GM23338 (cell line): ENCODE measurements around the gene HINT2. TPM values are rescaled to one million over a fixed set of nuclear protein-coding genes. Genes with fewer than 3 reads are reported as not detected.

Experiments used
- ATAC-seq: fragments of 200-7000 bp; cut with Tn5 transposase; 3 replicates; pipeline ENCODE4 v1.9.1; 2020
- DNase-seq: peaks from one replicate; pipeline ENCODE4 v3.0.0-alpha.2; 2015; ENCODE audit warnings: low spot score
- H2AFZ ChIP-seq: fragments of 200-600 bp; sonication (generic); 2 replicates; pipeline ENCODE4 v1.8.0; 2016; ENCODE audit warnings: antibody characterized with exemption, mild to moderate bottlenecking, moderate library complexity
- H3F3A ChIP-seq: fragments of 200-600 bp; sonication (generic); replicated peaks from 2 replicates; pipeline ENCODE4 v1.8.0; 2017; ENCODE audit warnings: antibody characterized with exemption, mixed run types, low read depth
- H3K27ac ChIP-seq: fragments of 200-600 bp; sonication (generic); 2 replicates; pipeline ENCODE4 v1.6.1; 2016; ENCODE audit warnings: low read depth
- H3K27me3 ChIP-seq: fragments of 200-600 bp; sonication (generic); 2 replicates; pipeline ENCODE4 v1.8.0; 2016; ENCODE audit warnings: mild to moderate bottlenecking, mixed run types, moderate library complexity; ENCODE audit not compliant: insufficient read depth
- H3K36me3 ChIP-seq: fragments of 200-600 bp; sonication (generic); 2 replicates; pipeline ENCODE4 v1.8.0; 2016; ENCODE audit warnings: mild to moderate bottlenecking; ENCODE audit not compliant: insufficient read depth
- H3K4me1 ChIP-seq: fragments of 200-600 bp; sonication (generic); 2 replicates; pipeline ENCODE4 v1.8.0; 2016; ENCODE audit warnings: mild to moderate bottlenecking, moderate library complexity; ENCODE audit not compliant: insufficient read depth
- H3K4me2 ChIP-seq: fragments of 200-600 bp; sonication (generic); 2 replicates; pipeline ENCODE4 v1.7.1; 2017; ENCODE audit warnings: mixed run types
- H3K4me3 ChIP-seq: fragments of 200-600 bp; sonication (generic); 2 replicates; pipeline ENCODE4 v1.6.1; 2016; ENCODE audit warnings: mixed run types
- H3K79me2 ChIP-seq: fragments of 200-600 bp; sonication (generic); replicated peaks from 2 replicates; pipeline ENCODE4 v1.8.0; 2017; ENCODE audit warnings: mild to moderate bottlenecking; ENCODE audit not compliant: insufficient read depth
- H3K9me2 ChIP-seq: fragments of 200-600 bp; sonication (generic); 2 replicates; pipeline ENCODE4 v1.8.0; 2017; ENCODE audit not compliant: insufficient read depth
- H4K20me1 ChIP-seq: fragments of 200-600 bp; sonication (generic); replicated peaks from 2 replicates; pipeline ENCODE4 v1.8.0; 2017; ENCODE audit warnings: mild to moderate bottlenecking; ENCODE audit not compliant: insufficient read depth
- H3K27ac Mint-ChIP-seq: 2 replicates; pipeline ENCODE4 v1.8.0; 2020; ENCODE audit warnings: inconsistent platforms, mild to moderate bottlenecking, moderate library complexity, mixed read lengths
- H3K27me3 Mint-ChIP-seq: 3 replicates; pipeline ENCODE4 v1.8.0; 2022; ENCODE audit warnings: low read depth, mild to moderate bottlenecking, moderate library complexity, mixed read lengths, inconsistent platforms; ENCODE audit not compliant: insufficient read depth, poor library complexity
- H3K36me3 Mint-ChIP-seq: 3 replicates; pipeline ENCODE4 v1.8.0; 2021; ENCODE audit warnings: low read depth, mild to moderate bottlenecking, inconsistent platforms, moderate library complexity, mixed read lengths
- H3K4me1 Mint-ChIP-seq: 3 replicates; pipeline ENCODE4 v1.8.0; 2020; ENCODE audit warnings: mild to moderate bottlenecking, inconsistent platforms, mixed read lengths
- H3K4me3 Mint-ChIP-seq: 3 replicates; pipeline ENCODE4 v1.8.0; 2021; ENCODE audit warnings: moderate library complexity, mild to moderate bottlenecking, inconsistent platforms, mixed read lengths
- H3K9me3 Mint-ChIP-seq: 3 replicates; pipeline ENCODE4 v1.8.0; 2020; ENCODE audit warnings: moderate library complexity, mild to moderate bottlenecking, inconsistent platforms, mixed read lengths
- CREB1 ChIP-seq: fragments of 250-450 bp; sonication (Bioruptor Pico); IDR thresholded peaks from 2 replicates; pipeline ENCODE4 v1.5.0; 2020; ENCODE audit warnings: low read depth, mild to moderate bottlenecking, moderate library complexity
- CTCF ChIP-seq, 2 experiments: fragments of 200-600 bp in 1 of 2; sonication (generic) in 1 of 2; conservative IDR thresholded peaks; 2 replicates each; pipeline versions ENCODE4 v1.5.1 to v1.6.1; 2016 to 2017; ENCODE audit warnings: antibody characterized with exemption in 2 of 2, low read depth in 2 of 2, mild to moderate bottlenecking in 2 of 2, moderate library complexity in 1 of 2
- EZH2 ChIP-seq: fragments of 200-600 bp; sonication (generic); IDR thresholded peaks from one replicate; pipeline ENCODE4 v1.8.0; 2017; ENCODE audit warnings: antibody characterized with exemption, mild to moderate bottlenecking, low read depth; ENCODE audit not compliant: unreplicated experiment
- JUNB ChIP-seq: IDR thresholded peaks from one replicate; pipeline ENCODE4 v1.6.1; 2016; ENCODE audit warnings: antibody characterized with exemption; ENCODE audit not compliant: unreplicated experiment
- NANOG ChIP-seq: IDR thresholded peaks from 2 replicates; pipeline ENCODE4 v1.6.1; 2016; ENCODE audit warnings: antibody characterized with exemption, borderline replicate concordance
- POLR2AphosphoS5 ChIP-seq: IDR thresholded peaks from 2 replicates; pipeline ENCODE4 v1.6.1; 2016; ENCODE audit warnings: antibody characterized with exemption, low read depth
- REST ChIP-seq: IDR thresholded peaks from one replicate; pipeline ENCODE4 v1.6.1; 2018; ENCODE audit warnings: antibody characterized with exemption; ENCODE audit not compliant: unreplicated experiment
- STAT1 ChIP-seq: IDR thresholded peaks from one replicate; pipeline ENCODE4 v1.6.1; 2016; ENCODE audit warnings: antibody characterized with exemption; ENCODE audit not compliant: unreplicated experiment
- ZNF114 ChIP-seq: fragments of 250-450 bp; sonication (Bioruptor Pico); IDR thresholded peaks from 2 replicates; pipeline ENCODE4 v1.5.0; 2020; ENCODE audit warnings: mild to moderate bottlenecking, moderate library complexity
- ZNF331 ChIP-seq: fragments of 250-450 bp; sonication (Bioruptor Pico); IDR thresholded peaks from 2 replicates; pipeline ENCODE4 v1.5.0; 2020; ENCODE audit warnings: low read depth, mild to moderate bottlenecking, moderate library complexity
- ZNF462 ChIP-seq: fragments of 250-450 bp; sonication (Bioruptor Pico); IDR thresholded peaks from 2 replicates; pipeline ENCODE4 v1.5.0; 2020; ENCODE audit warnings: mild to moderate bottlenecking, moderate library complexity
- polyA plus RNA-seq: library from polyadenylated mRNA; unstranded; fragments of >200 nt; fragmentation: Nextera tagmentation; extraction: Ambion mirVana; gene quantifications from 2 replicates; pipeline ENCODE4 v1.2.1, GENCODE V29; 2016
- total RNA-seq: library from RNA; depleted of rRNA; stranded (reverse); fragments of >200 nt; shearing (Covaris generic); gene quantifications from 2 replicates; pipeline ENCODE4 v1.2.3, GENCODE V29; 2014

HINT2 gene
- total and polyA plus RNA-seq, 2 experiments from 2014 or later: 20.9 to 69.9 TPM

- Histone ChIP-seq H3K4me3 (no peak overlapping the region), H3K79me2 (no peaks in the 10 kb centered on the region), H3K4me2 (no peak overlapping the region), H3K36me3 (no peaks in the 10 kb centered on the region), H4K20me1 (no peaks in the 10 kb centered on the region; the same call in 1 of the 2 replicates), H2AFZ (no peak overlapping the region), H3K27ac (no peak overlapping the region), H3K27me3 (no peaks in the 10 kb centered on the region), H3F3A (no peaks in the 10 kb centered on the region), H3K4me1 (peaks cover 14% of the 10 kb centered on the region), H3K9me2 (peaks cover 9% of the 10 kb centered on the region; the same call in 1 of the 2 replicates)
- Mint-ChIP-seq H3K27me3 (peaks cover 5% of the 10 kb centered on the region), H3K9me3 (no peaks in the 10 kb centered on the region), H3K4me1 (peaks cover 24% of the 10 kb centered on the region), H3K36me3 (no peaks in the 10 kb centered on the region), H3K27ac (no peak overlapping the region), H3K4me3 (no peak overlapping the region)
- ATAC-seq (no peak), DNase-seq (no peak)
- TF ChIP-seq ZNF331 (CRISPR knock-in tag) (no peak), ZNF114 (CRISPR knock-in tag) (no peak), NANOG (no peak), CTCF (conservative IDR thresholded peaks at IDR 0.05; ENCODE audit: low read depth in 2 of 2) (no peak), JUNB (no peak), CREB1 (no peak), EZH2 (no peak), REST (no peak), ZNF462 (CRISPR knock-in tag) (no peak), STAT1 (no peak), POLR2AphosphoS5 (no peak)
These were observed 25.1 kb upstream of the HINT2 start for GRCh38 chr9:35839926-35840325.
